ENCODE results near the gene PTPRG. TPM values are rescaled to one million over a fixed set of nuclear protein-coding genes. Genes with fewer than 3 reads are reported as not detected.

Gene PTPRG
- total and polyA plus RNA-seq, 2 experiments from 2014 or later = 11.5 to 39.6 TPM

DNA sequence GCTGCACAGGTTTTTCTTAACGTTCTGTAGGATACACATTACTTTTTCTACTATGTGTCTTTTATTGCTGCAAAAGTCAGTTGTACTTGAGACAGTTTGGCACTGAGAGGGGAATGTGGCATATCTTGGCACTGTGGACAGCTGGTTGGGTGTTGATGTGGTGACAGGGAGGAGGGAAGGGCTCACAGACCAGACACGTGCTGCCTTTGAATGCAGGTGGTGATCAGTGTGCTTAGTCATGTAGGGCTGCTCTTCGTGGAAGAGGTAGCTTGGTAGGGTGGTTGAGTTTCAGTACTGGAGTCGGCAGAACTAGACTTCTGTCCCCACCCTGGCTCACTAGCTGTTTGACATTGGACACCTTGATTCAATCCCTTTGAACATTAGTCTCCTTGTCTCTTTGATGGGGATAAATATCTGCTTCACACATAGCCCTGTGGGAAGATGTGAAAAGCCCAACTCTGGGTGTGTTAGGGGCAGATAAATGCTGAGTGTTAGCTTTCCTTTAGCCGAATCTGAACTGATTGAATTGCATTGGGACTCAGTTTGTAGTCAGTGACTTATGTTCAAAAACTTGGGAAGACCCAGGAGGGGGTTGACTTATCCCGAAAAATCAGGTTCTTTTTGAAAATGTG, 108.4 kb downstream of the PTPRG start:
- H3K27me3 ChIP-seq (replicated peaks; ENCODE audit: insufficient read depth) = no peaks in the 10 kb centered on the region
- no peak overlapping the region for H2AFZ ChIP-seq
- H3K4me3 ChIP-seq = no peak overlapping the region
- no peaks in the 10 kb centered on the region for H3K9me3 ChIP-seq (ENCODE audit: low read depth)
- WGBS, 2 experiments (ENCODE audit: low coverage in 1 of 2, low lambda C conversion rate in 2 of 2, missing lambda C conversion rate in 2 of 2) = 91 to 96% methylated on average over 6 of the region's 6 CpGs
- no peaks in the 10 kb centered on the region for H3K36me3 ChIP-seq (ENCODE audit: low read depth)
- H4K20me1 ChIP-seq (ENCODE audit: insufficient read depth) = no peaks in the 10 kb centered on the region; the same call in 1 of the 2 replicates
- no peak for TF ChIP-seq EZH2phosphoT487 (IDR thresholded peaks at IDR 0.05; ENCODE audit: insufficient read depth, low read depth)
- TF ChIP-seq EZH2 (IDR thresholded peaks at IDR 0.05; ENCODE audit: insufficient read depth, poor library complexity, severe bottlenecking) = no peak
- H3K9me2 ChIP-seq (ENCODE audit: insufficient read depth) = no peaks in the 10 kb centered on the region
- in situ Hi-C loops (cut with MboI) = no loop called here
- H3K27ac ChIP-seq = no peak overlapping the region
- no peaks in the 10 kb centered on the region for H3K4me1 ChIP-seq (ENCODE audit: insufficient read depth)
- no peak overlapping the region for H3K9ac ChIP-seq
- no peak for DNase-seq
- no peaks in the 10 kb centered on the region; the same call in 1 of the 2 replicates for H3F3A ChIP-seq (ENCODE audit: insufficient read depth)
- peaks cover 61% of the 10 kb centered on the region for H3K79me2 ChIP-seq (ENCODE audit: insufficient read depth)
- no peak overlapping the region for H3K4me2 ChIP-seq (ENCODE audit: unreplicated experiment)

DNA sequence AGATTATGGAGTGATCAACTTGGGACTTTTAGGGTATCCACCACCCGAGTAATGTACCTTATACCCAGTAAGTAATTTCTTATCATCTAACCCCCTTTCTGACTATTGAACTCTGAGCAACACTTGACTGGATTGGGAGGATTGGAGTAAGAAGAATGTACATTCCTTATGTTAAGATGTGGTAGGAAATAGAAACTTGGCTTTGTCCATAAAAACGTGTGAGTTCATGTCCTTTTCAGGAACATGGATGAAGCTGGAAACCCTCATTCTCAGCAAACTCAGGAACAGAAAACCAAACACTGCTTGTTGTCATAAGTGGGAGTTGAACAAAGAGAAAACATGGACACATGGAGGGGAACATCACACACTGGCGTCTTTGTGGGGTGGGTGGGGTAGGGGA, 112.3 kb downstream of the PTPRG start:
- Histone ChIP-seq H3F3A (ENCODE audit: insufficient read depth) (no peaks in the 10 kb centered on the region), H3K27me3 (replicated peaks; ENCODE audit: insufficient read depth) (no peaks in the 10 kb centered on the region), H2AFZ (no peak overlapping the region), H3K4me1 (ENCODE audit: insufficient read depth) (no peaks in the 10 kb centered on the region), H3K27ac (no peak overlapping the region), H3K4me3 (no peak overlapping the region), H3K4me2 (ENCODE audit: unreplicated experiment) (no peak overlapping the region), H3K9me2 (ENCODE audit: insufficient read depth) (no peaks in the 10 kb centered on the region), H4K20me1 (ENCODE audit: insufficient read depth) (no peaks in the 10 kb centered on the region; the same call in 1 of the 2 replicates), H3K9me3 (ENCODE audit: low read depth) (no peaks in the 10 kb centered on the region), H3K9ac (no peak overlapping the region), H3K79me2 (ENCODE audit: insufficient read depth) (peaks cover 38% of the 10 kb centered on the region), H3K36me3 (ENCODE audit: low read depth) (no peaks in the 10 kb centered on the region)
- DNase-seq = no peak
- TF ChIP-seq EZH2 (IDR thresholded peaks at IDR 0.05; ENCODE audit: insufficient read depth, poor library complexity, severe bottlenecking) (no peak), EZH2phosphoT487 (IDR thresholded peaks at IDR 0.05; ENCODE audit: insufficient read depth, low read depth) (no peak)
- 75 to 82% methylated on average over 3 of the region's 3 CpGs for WGBS, 2 experiments (ENCODE audit: low coverage in 1 of 2, low lambda C conversion rate in 2 of 2, missing lambda C conversion rate in 2 of 2)
- in situ Hi-C loops (cut with MboI) = no loop called here

DNA sequence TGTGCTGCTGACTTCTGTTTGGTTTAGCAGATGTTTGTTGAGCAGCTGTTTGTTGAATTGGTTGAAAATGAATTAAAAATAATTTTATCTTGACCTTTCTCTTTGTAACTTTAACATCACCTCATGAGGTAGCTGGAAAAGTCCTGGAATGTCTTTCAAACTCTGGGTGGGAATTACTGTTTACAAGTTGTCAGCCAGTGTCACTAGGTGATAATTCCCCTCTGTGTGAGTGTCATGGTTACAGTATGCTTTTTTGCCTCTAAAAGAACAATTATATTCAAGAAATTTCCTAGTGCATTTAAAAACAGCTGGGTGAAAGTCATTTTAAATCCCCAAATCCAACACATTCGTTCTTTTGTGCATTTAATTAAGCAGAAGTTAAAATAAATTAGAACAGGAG, 113.2 kb downstream of the PTPRG start:
- TF ChIP-seq EZH2 (IDR thresholded peaks at IDR 0.05; ENCODE audit: insufficient read depth, poor library complexity, severe bottlenecking) (no peak), EZH2phosphoT487 (IDR thresholded peaks at IDR 0.05; ENCODE audit: insufficient read depth, low read depth) (no peak)
- H3K27me3 ChIP-seq (replicated peaks; ENCODE audit: insufficient read depth) = no peaks in the 10 kb centered on the region
- no peak overlapping the region for H3K4me3 ChIP-seq
- WGBS, 2 experiments (ENCODE audit: low coverage in 1 of 2, low lambda C conversion rate in 2 of 2, missing lambda C conversion rate in 2 of 2) = 21 to 27% methylated on average over 1 of the region's 1 CpG
- no peak overlapping the region for H3K9ac ChIP-seq
- peaks cover 37% of the 10 kb centered on the region for H3K79me2 ChIP-seq (ENCODE audit: insufficient read depth)
- no peak for DNase-seq
- no peaks in the 10 kb centered on the region; the same call in 1 of the 2 replicates for H4K20me1 ChIP-seq (ENCODE audit: insufficient read depth)
- no peaks in the 10 kb centered on the region for H3K4me1 ChIP-seq (ENCODE audit: insufficient read depth)
- no peaks in the 10 kb centered on the region for H3K9me3 ChIP-seq (ENCODE audit: low read depth)
- H3K27ac ChIP-seq = no peak overlapping the region
- H2AFZ ChIP-seq = no peak overlapping the region
- in situ Hi-C loops (cut with MboI) = no loop called here
- no peaks in the 10 kb centered on the region for H3K36me3 ChIP-seq (ENCODE audit: low read depth)
- H3K9me2 ChIP-seq (ENCODE audit: insufficient read depth) = no peaks in the 10 kb centered on the region
- no peak overlapping the region for H3K4me2 ChIP-seq (ENCODE audit: unreplicated experiment)
- no peaks in the 10 kb centered on the region for H3F3A ChIP-seq (ENCODE audit: insufficient read depth)

DNA sequence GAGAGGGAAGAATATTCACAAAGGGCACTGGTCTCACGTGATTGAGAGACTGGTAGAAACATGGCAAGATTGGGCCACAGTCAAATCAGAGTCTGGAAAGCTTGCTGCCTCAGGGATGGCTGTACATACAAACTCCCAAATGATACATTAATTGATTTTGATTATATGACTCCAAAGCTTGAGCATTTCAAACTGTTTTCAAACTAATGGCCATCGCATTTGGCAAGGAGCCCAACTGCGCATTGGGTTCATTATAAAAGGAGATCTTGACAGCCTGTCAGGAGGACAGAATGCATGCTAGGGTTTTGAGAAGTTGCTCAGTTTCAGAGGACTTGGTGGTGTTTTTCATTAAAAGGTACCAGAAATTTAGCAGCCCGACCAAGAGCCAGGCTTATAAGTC, 117.7 kb downstream of the PTPRG start:
- no peak for TF ChIP-seq EZH2phosphoT487 (IDR thresholded peaks at IDR 0.05; ENCODE audit: insufficient read depth, low read depth)
- no peak for TF ChIP-seq EZH2 (IDR thresholded peaks at IDR 0.05; ENCODE audit: insufficient read depth, poor library complexity, severe bottlenecking)
- H3K27ac ChIP-seq = no peak overlapping the region
- no peaks in the 10 kb centered on the region for H3K9me3 ChIP-seq (ENCODE audit: low read depth)
- peaks cover 4% of the 10 kb centered on the region; the same call in 1 of the 2 replicates for H3F3A ChIP-seq (ENCODE audit: insufficient read depth)
- no peaks in the 10 kb centered on the region for H3K9me2 ChIP-seq (ENCODE audit: insufficient read depth)
- no peaks in the 10 kb centered on the region for H3K27me3 ChIP-seq (replicated peaks; ENCODE audit: insufficient read depth)
- H2AFZ ChIP-seq = no peak overlapping the region
- H3K36me3 ChIP-seq (ENCODE audit: low read depth) = no peaks in the 10 kb centered on the region
- no peak for DNase-seq
- peaks cover 46% of the 10 kb centered on the region for H3K79me2 ChIP-seq (ENCODE audit: insufficient read depth)
- H3K4me3 ChIP-seq = no peak overlapping the region
- in situ Hi-C loops (cut with MboI) = no loop called here
- 86 to 89% methylated on average over 4 of the region's 4 CpGs for WGBS, 2 experiments (ENCODE audit: low coverage in 1 of 2, low lambda C conversion rate in 2 of 2, missing lambda C conversion rate in 2 of 2)
- H3K9ac ChIP-seq = no peak overlapping the region
- no peak overlapping the region for H3K4me2 ChIP-seq (ENCODE audit: unreplicated experiment)
- peaks cover 11% of the 10 kb centered on the region; the same call in 1 of the 2 replicates for H3K4me1 ChIP-seq (ENCODE audit: insufficient read depth)
- no peaks in the 10 kb centered on the region for H4K20me1 ChIP-seq (ENCODE audit: insufficient read depth)

Measured in GM23248 (cell line).